HCT116 (cell line): Measurements from ENCODE around the gene NDUFS4. TPM values are rescaled to one million over a fixed set of nuclear protein-coding genes. Genes with fewer than 3 reads are reported as not detected.

Experiments
- ATAC-seq: fragments of 200-7000 bp; cut with Tn5 transposase; 2 replicates; pipeline ENCODE4 v1.9.1; 2020; ENCODE audit warnings: mild to moderate bottlenecking, moderate library complexity
- BruUV-seq: library from RNA; stranded (reverse); fragments of 400-500 nt; replicated peaks from 2 replicates; lab custom pipeline; 2021; lab: Mats Ljungman, UMichigan
- CTCF ChIA-PET: fragments of 300-600 bp; sonication (Branson Sonifier 250); formaldehyde crosslinking; loops from one replicate; lab custom pipeline; 2021; ENCODE audit warnings: antibody characterized with exemption; lab: Charles Lee
- POLR2A ChIA-PET: fragments of 300-600, 350-600 bp; sonication (Branson Sonifier 250); formaldehyde crosslinking; loops from one replicate; lab custom pipeline; 2021; ENCODE audit warnings: antibody characterized with exemption; lab: Charles Lee
- RAD21 ChIA-PET, 2 experiments: fragments of 300-600 bp; sonication (Branson Sonifier 250); formaldehyde crosslinking; loops; one replicate each; lab custom pipeline; 2023; ENCODE audit warnings: low total read pairs in 2 of 2; ENCODE audit not compliant: uncharacterized antibody in 2 of 2, unreplicated experiment in 2 of 2, low non-redundant PET in 1 of 2; lab: Charles Lee
- DNase-seq: peaks from one replicate; pipeline ENCODE4 v3.0.0-alpha.2; 2010; ENCODE audit warnings: low read depth, low spot score
- H2AFZ ChIP-seq: fragments of 200-600 bp; shearing (Covaris generic), sonication (generic); 2 replicates; pipeline ENCODE4 v1.6.1; 2017; ENCODE audit warnings: low read depth, mixed run types, mixed read lengths, antibody characterized with exemption, low read length; ENCODE audit not compliant: poor library complexity, severe bottlenecking
- H3K27ac ChIP-seq: 2 replicates; pipeline ENCODE4 v1.5.1; 2012; ENCODE audit warnings: low read depth, low read length
- H3K27me3 ChIP-seq: fragments of 200-600 bp; sonication (generic); 2 replicates; pipeline ENCODE4 v1.6.1; 2016; ENCODE audit warnings: mixed run types, low read length, mixed read lengths; ENCODE audit not compliant: insufficient read depth
- H3K36me3 ChIP-seq, 2 experiments: fragments of 200-500 bp in 1 of 2; fragments of 200-600 bp in 1 of 2; sonication (Bioruptor generic) in 1 of 2; sonication (generic) in 1 of 2; 2 replicates each; pipeline versions ENCODE4 v1.5.1 to v1.6.1; 2014 to 2016; ENCODE audit warnings: low read length in 2 of 2, inconsistent platforms in 1 of 2, mixed read lengths in 1 of 2, mixed run types in 1 of 2; ENCODE audit not compliant: insufficient read depth in 2 of 2, control insufficient read depth in 1 of 2
- H3K4me1 ChIP-seq, 2 experiments: fragments of 200-600 bp in 1 of 2; sonication (generic) in 1 of 2; 2 replicates each; pipeline versions ENCODE4 v1.5.1 to v1.6.1; 2012 to 2017; ENCODE audit warnings: low read length in 2 of 2, inconsistent platforms in 1 of 2, mild to moderate bottlenecking in 1 of 2, mixed read lengths in 1 of 2, mixed run types in 1 of 2, moderate library complexity in 1 of 2; ENCODE audit not compliant: insufficient read depth in 2 of 2, control insufficient read depth in 1 of 2
- H3K4me2 ChIP-seq: fragments of 200-600 bp; sonication (generic); 2 replicates; pipeline ENCODE4 v1.6.1; 2017; ENCODE audit warnings: mixed run types, low read length, mixed read lengths
- H3K4me3 ChIP-seq, 2 experiments: fragments of 200-600 bp in 1 of 2; sonication (generic) in 1 of 2; replicated peaks in 1 of 2; 2 replicates each; pipeline ENCODE4 v1.5.1; 2011 to 2016; ENCODE audit warnings: low read length in 2 of 2, control low read depth in 1 of 2, low read depth in 1 of 2, mild to moderate bottlenecking in 1 of 2, mixed read lengths in 1 of 2, mixed run types in 1 of 2
- H3K79me2 ChIP-seq: fragments of 200-600 bp; sonication (generic); 2 replicates; pipeline ENCODE4 v1.6.1; 2017; ENCODE audit warnings: mild to moderate bottlenecking, mixed run types, low read length, moderate library complexity, mixed read lengths; ENCODE audit not compliant: insufficient read depth
- H3K9ac ChIP-seq: fragments of 200-600 bp; sonication (generic); 2 replicates; pipeline ENCODE4 v1.6.1; 2016; ENCODE audit warnings: low read length, mixed read lengths
- H3K9me2 ChIP-seq: fragments of 200-600 bp; sonication (generic), shearing (Covaris generic); 2 replicates; pipeline ENCODE4 v1.6.1; 2017; ENCODE audit warnings: mixed run types, mild to moderate bottlenecking, moderate library complexity; ENCODE audit not compliant: insufficient read depth
- H3K9me3 ChIP-seq, 2 experiments: fragments of 200-500 bp in 1 of 2; fragments of 200-600 bp in 1 of 2; sonication (Bioruptor generic) in 1 of 2; sonication (generic) in 1 of 2; 2 replicates each; pipeline ENCODE4 v1.6.1; 2014 to 2017; ENCODE audit warnings: low read length in 2 of 2, mixed read lengths in 2 of 2, inconsistent platforms in 1 of 2, low read depth in 1 of 2, mild to moderate bottlenecking in 1 of 2, mixed run types in 1 of 2, moderate library complexity in 1 of 2; ENCODE audit not compliant: control insufficient read depth in 1 of 2, insufficient read depth in 1 of 2
- H4K20me1 ChIP-seq: fragments of 200-600 bp; sonication (generic), shearing (Covaris generic); 2 replicates; pipeline ENCODE4 v1.6.1; 2017; ENCODE audit warnings: mixed run types, mild to moderate bottlenecking, moderate library complexity; ENCODE audit not compliant: insufficient read depth
- ATF3 ChIP-seq: IDR thresholded peaks from 2 replicates; pipeline ENCODE4 v1.6.1; 2012
- CEBPB ChIP-seq: IDR thresholded peaks from 2 replicates; pipeline ENCODE4 v1.6.1; 2012; ENCODE audit warnings: low read depth
- EGR1 ChIP-seq: IDR thresholded peaks from 2 replicates; pipeline ENCODE4 v1.6.1; 2012; ENCODE audit warnings: low read depth
- ELF1 ChIP-seq: IDR thresholded peaks from 2 replicates; pipeline ENCODE4 v1.6.1; 2012; ENCODE audit warnings: low read depth, borderline replicate concordance
- EZH2phosphoT487 ChIP-seq: fragments of 200-600 bp; IDR thresholded peaks from 2 replicates; pipeline ENCODE4 v1.6.1; 2018; ENCODE audit warnings: antibody characterized with exemption, borderline replicate concordance
- JUND ChIP-seq: IDR thresholded peaks from 2 replicates; pipeline ENCODE4 v1.6.1; 2012
- MAX ChIP-seq: IDR thresholded peaks from 2 replicates; pipeline ENCODE4 v1.6.1; 2012
- POLR2A ChIP-seq: IDR thresholded peaks from 2 replicates; pipeline ENCODE4 v1.7.0; 2011; ENCODE audit warnings: borderline replicate concordance; ENCODE audit not compliant: insufficient read depth, insufficient read length; ENCODE audit errors: extremely low read depth
- POLR2AphosphoS5 ChIP-seq: IDR thresholded peaks from 2 replicates; pipeline ENCODE4 v1.6.1; 2011; ENCODE audit warnings: mild to moderate bottlenecking, low read depth, low read length, moderate library complexity
- SIN3A ChIP-seq: IDR thresholded peaks from 2 replicates; pipeline ENCODE4 v1.6.1; 2012; ENCODE audit warnings: low read depth
- SP1 ChIP-seq: IDR thresholded peaks from 2 replicates; pipeline ENCODE4 v1.6.1; 2012; ENCODE audit warnings: low read depth
- SRF ChIP-seq: IDR thresholded peaks from 2 replicates; pipeline ENCODE4 v1.6.1; 2012; ENCODE audit warnings: low read depth
- TCF7L2 ChIP-seq: IDR thresholded peaks from 2 replicates; pipeline ENCODE4 v1.7.0; 2011; ENCODE audit warnings: borderline replicate concordance, inconsistent platforms; ENCODE audit not compliant: insufficient read depth, insufficient read length; ENCODE audit errors: extremely low read depth
- intact Hi-C: fragments of 100-400 bp; cut with micrococcal nuclease; formaldehyde crosslinking; loops from 2 replicates; pipeline ENCODE4 v1.10.0; 2022
- total RNA-seq: library from RNA; stranded (reverse); gene quantifications from one replicate; pipeline ENCODE4 v1.2.1, GENCODE V29; 2021; ENCODE audit not compliant: unreplicated experiment

The NDUFS4 gene
- total RNA-seq, 1 experiment from 2014 or later, result 91.4 TPM

- H2AFZ ChIP-seq, result no peak overlapping the region
- no peak overlapping the region for H3K27ac ChIP-seq
- POLR2A ChIA-PET, result no interaction called here
- H3K4me2 ChIP-seq, result no peak overlapping the region
- H3K9me2 ChIP-seq, result no peaks in the 10 kb centered on the region
- RAD21 ChIA-PET, result no interaction called here
- no TSS peak for BruUV-seq
- ATAC-seq, result no peak
- no peaks in the 10 kb centered on the region for H3K27me3 ChIP-seq
- no peaks in the 10 kb centered on the region for H3K9me3 ChIP-seq
- DNase-seq, result no peak
- H3K9ac ChIP-seq, result no peak overlapping the region
- H4K20me1 ChIP-seq, result no peaks in the 10 kb centered on the region
- H3K36me3 ChIP-seq, result no peaks in the 10 kb centered on the region
- no peak overlapping the region for H3K4me3 ChIP-seq
- TF ChIP-seq JUND (no peak), MAX (no peak), POLR2AphosphoS5 (no peak), SIN3A (no peak), EZH2phosphoT487 (no peak), SRF (no peak), ELF1 (no peak), CEBPB (no peak)
- no peaks in the 10 kb centered on the region for H3K4me1 ChIP-seq
- H3K79me2 ChIP-seq, result no peaks in the 10 kb centered on the region
- intact Hi-C loops, result no loop called here
- CTCF ChIA-PET, result no interaction called here
Measured at GRCh38 chr5:53543401-53543800, 17.0 kb upstream of the NDUFS4 start.

- Histone ChIP-seq H3K9ac (no peak overlapping the region), H3K27me3 (no peaks in the 10 kb centered on the region), H3K4me1 (no peaks in the 10 kb centered on the region), H3K79me2 (no peaks in the 10 kb centered on the region), H3K27ac (no peak overlapping the region), H3K36me3 (no peaks in the 10 kb centered on the region), H3K4me3 (no peak overlapping the region), H3K9me2 (no peaks in the 10 kb centered on the region), H3K4me2 (no peak overlapping the region), H4K20me1 (no peaks in the 10 kb centered on the region), H2AFZ (no peak overlapping the region), H3K9me3 (no peaks in the 10 kb centered on the region)
- DNase-seq (no peak), ATAC-seq (no peak)
- ChIA-PET POLR2A (interaction anchor here (1.8 kb wide), 1 partner anchor 55 kb away, joined by 6 read pairs; no protein-coding TSS in a partner anchor), RAD21 (no interaction called here), CTCF (no interaction called here)
- TF ChIP-seq SP1 (no peak), EGR1 (no peak), TCF7L2 (no peak), POLR2A (no peak), ELF1 (no peak), ATF3 (no peak), SRF (no peak)
- no TSS peak for BruUV-seq
- intact Hi-C loops, result no loop called here
Measured at GRCh38 chr5:53545744-53546143, 14.7 kb upstream of the NDUFS4 start.
